Liver (tissue), 9 donors: ENCODE data around the gene LRRC47. TPM values are rescaled to one million over a fixed set of nuclear protein-coding genes. Genes with fewer than 3 reads are reported as not detected.
"Not testable (repeated sequence)": the region's sequence is repeated elsewhere in the genome, so short reads cannot be mapped to it uniquely, and the experiment has no call there.

ENCODE experiments used
- DNase-seq: peaks from one replicate; pipeline ENCODE4 v3.0.0-alpha.2; 2017; ENCODE audit warnings: low spot score
- H3K27ac ChIP-seq, 2 donors: one replicate each; pipeline ENCODE4 v1.7.0; 2013; ENCODE audit warnings: inconsistent platforms in 2 of 2, low read length in 2 of 2, control low read depth in 1 of 2, low read depth in 1 of 2, mild to moderate bottlenecking in 1 of 2
- H3K27me3 ChIP-seq, 4 donors: one replicate each; pipeline versions ENCODE4 v1.6.1 to v1.7.0; 2013; ENCODE audit warnings: low read length in 3 of 4, inconsistent platforms in 1 of 4, mild to moderate bottlenecking in 1 of 4, moderate library complexity in 1 of 4; ENCODE audit not compliant: control insufficient read depth in 4 of 4, insufficient read depth in 4 of 4
- H3K36me3 ChIP-seq, 4 donors: one replicate each; pipeline versions ENCODE4 v1.6.1 to v1.7.0; 2013; ENCODE audit warnings: low read length in 3 of 4, mild to moderate bottlenecking in 3 of 4, low read depth in 1 of 4, moderate library complexity in 1 of 4; ENCODE audit not compliant: control insufficient read depth in 4 of 4, insufficient read depth in 3 of 4
- H3K4me1 ChIP-seq, 4 donors: one replicate each; pipeline versions ENCODE4 v1.6.1 to v1.7.0; 2013; ENCODE audit warnings: low read length in 3 of 4, mild to moderate bottlenecking in 3 of 4, moderate library complexity in 1 of 4; ENCODE audit not compliant: control insufficient read depth in 4 of 4, insufficient read depth in 4 of 4
- H3K4me3 ChIP-seq, 3 donors: one replicate each; pipeline versions ENCODE4 v1.6.1 to v1.7.0; 2013; ENCODE audit warnings: low read length in 3 of 3, control low read depth in 1 of 3, low read depth in 1 of 3, mild to moderate bottlenecking in 1 of 3
- H3K9ac ChIP-seq, 2 donors: one replicate each; pipeline ENCODE4 v1.7.0; 2013; ENCODE audit warnings: low read length in 2 of 2, mild to moderate bottlenecking in 2 of 2, moderate library complexity in 2 of 2, control low read depth in 1 of 2, low read depth in 1 of 2
- H3K9me3 ChIP-seq, 4 donors: one replicate each; pipeline versions ENCODE4 v1.6.1 to v1.7.0; 2013; ENCODE audit warnings: low read length in 3 of 4; ENCODE audit not compliant: control insufficient read depth in 4 of 4
- ATF3 ChIP-seq: IDR thresholded peaks from 2 replicates; pipeline ENCODE4 v1.6.1; 2016; ENCODE audit warnings: antibody characterized with exemption
- CTCF ChIP-seq: fragments of 150-350 bp; IDR thresholded peaks from 2 replicates; pipeline ENCODE4 v1.5.1; 2017; ENCODE audit warnings: improper control_type of control experiment, low read depth, low read length; ENCODE audit not compliant: missing input control
- FOXA1 ChIP-seq: IDR thresholded peaks from 2 replicates; pipeline ENCODE4 v1.6.1; 2016; ENCODE audit warnings: antibody characterized with exemption
- FOXA2 ChIP-seq: IDR thresholded peaks from 2 replicates; pipeline ENCODE4 v1.6.1; 2016; ENCODE audit warnings: antibody characterized with exemption
- GABPA ChIP-seq, 2 donors: IDR thresholded peaks in 1 of 2; conservative IDR thresholded peaks in 1 of 2; 2 replicates each; pipeline ENCODE4 v1.6.1; 2016; ENCODE audit warnings: antibody characterized with exemption in 2 of 2, mild to moderate bottlenecking in 1 of 2, moderate library complexity in 1 of 2
- HNF4G ChIP-seq: IDR thresholded peaks from 2 replicates; pipeline ENCODE4 v1.6.1; 2016; ENCODE audit warnings: antibody characterized with exemption
- JUND ChIP-seq, 2 donors: IDR thresholded peaks; 2 replicates each; pipeline ENCODE4 v1.6.1; 2016; ENCODE audit warnings: antibody characterized with exemption in 2 of 2
- NR2F2 ChIP-seq: IDR thresholded peaks from 2 replicates; pipeline ENCODE4 v1.6.1; 2016; ENCODE audit warnings: antibody characterized with exemption
- RAD21 ChIP-seq, 2 donors: IDR thresholded peaks; 2 replicates each; pipeline ENCODE4 v1.6.1; 2016; ENCODE audit warnings: antibody characterized with exemption in 2 of 2, mild to moderate bottlenecking in 2 of 2
- REST ChIP-seq: IDR thresholded peaks from 2 replicates; pipeline ENCODE4 v1.6.1; 2016; ENCODE audit warnings: antibody characterized with exemption, mild to moderate bottlenecking
- RXRA ChIP-seq, 2 donors: IDR thresholded peaks; 2 replicates each; pipeline ENCODE4 v1.6.1; 2017 to 2018; ENCODE audit warnings: antibody characterized with exemption in 2 of 2, mild to moderate bottlenecking in 1 of 2
- SP1 ChIP-seq: IDR thresholded peaks from 2 replicates; pipeline ENCODE4 v1.6.1; 2018; ENCODE audit warnings: antibody characterized with exemption, mild to moderate bottlenecking
- YY1 ChIP-seq: IDR thresholded peaks from 2 replicates; pipeline ENCODE4 v1.6.1; 2016; ENCODE audit warnings: antibody characterized with exemption, mild to moderate bottlenecking
- WGBS: extraction: QIAGEN DNeasy Blood & Tissue Kit; methylation state at CpG from one replicate; pipeline ENCODE4 v1.1.7; 2013; 5-methylcytosine and 5-hydroxymethylcytosine counted together
- polyA plus RNA-seq, 2 donors: library from polyadenylated mRNA; stranded (reverse) in 1 of 2; unstranded in 1 of 2; fragments of 200-250 nt in 1 of 2; fragments of >200 nt in 1 of 2; fragmentation: Nextera tagmentation in 1 of 2; extraction: Ambion mirVana in 1 of 2; gene quantifications; one replicate each; pipeline versions ENCODE4 v1.2.1 to v1.2.3, GENCODE V29; 2013 to 2015
- total RNA-seq, 2 donors: library from RNA; depleted of rRNA; stranded (reverse); fragments of >200 nt; gene quantifications; one replicate each; pipeline ENCODE4 v1.2.3, GENCODE V29; 2014
- donor health status: healthy.
- donor health status: healthy.
- donor health status: healthy.
- donor health status: healthy.
- donor health status: healthy.

LRRC47 gene
- total and polyA plus RNA-seq, 4 donors = 8.7 to 23.8 (median 15.4) TPM

GRCh38 chr1:3750741-3751140, 45.6 kb downstream of the LRRC47 start:
- 63% methylated on average over 6 of the region's 6 CpGs for WGBS

GRCh38 chr1:3749512-3749911, 46.8 kb downstream of the LRRC47 start:
- no peaks in the 10 kb centered on the region for H3K27me3 ChIP-seq
- H3K9ac ChIP-seq = no peak overlapping the region
- no peak for DNase-seq
- 69% methylated on average over 5 of the region's 5 CpGs for WGBS
- H3K9me3 ChIP-seq = no peaks in the 10 kb centered on the region
- H3K27ac ChIP-seq = no peak overlapping the region
- TF ChIP-seq JUND (IDR thresholded peaks at IDR 0.05) (no peak), FOXA1 (no peak), HNF4G (no peak), NR2F2 (no peak), CTCF (no peak)
- no peaks in the 10 kb centered on the region for H3K36me3 ChIP-seq
- no peak overlapping the region for H3K4me3 ChIP-seq
- H3K4me1 ChIP-seq = peaks cover 4 to 28% (median 14%) of the 10 kb centered on the region in 4 donors

More at GRCh38 chr1:3750741-3751140, 45.6 kb downstream of the LRRC47 start:
- no peak for DNase-seq
- no peaks in the 10 kb centered on the region for H3K9me3 ChIP-seq
- H3K4me1 ChIP-seq = peaks cover 4 to 15% (median 10%) of the 10 kb centered on the region in 4 donors
- no peaks in the 10 kb centered on the region for H3K36me3 ChIP-seq
- H3K27ac ChIP-seq = no peak overlapping the region
- H3K27me3 ChIP-seq = peaks cover 0 to 3% (median 0%) of the 10 kb centered on the region in 4 donors
- no peak overlapping the region for H3K4me3 ChIP-seq
- H3K9ac ChIP-seq = no peak overlapping the region
- TF ChIP-seq RXRA (IDR thresholded peaks at IDR 0.05) (no peak), GABPA (IDR thresholded peaks at IDR 0.05 in 1 of 2, conservative IDR thresholded peaks at IDR 0.05 in 1 of 2) (no peak), FOXA2 (no peak), ATF3 (no peak), FOXA1 (no peak), SP1 (no peak), HNF4G (no peak), RAD21 (IDR thresholded peaks at IDR 0.05) (no peak), CTCF (no peak), JUND (IDR thresholded peaks at IDR 0.05) (no peak), REST (no peak), YY1 (no peak)

GRCh38 chr1:3748316-3748900, 47.9 kb downstream of the LRRC47 start:
- DNase-seq, H3K36me3 ChIP-seq, H3K27ac ChIP-seq, H3K27me3 ChIP-seq, H3K9me3 ChIP-seq, H3K4me3 ChIP-seq, H3K9ac ChIP-seq: not testable (repeated sequence)
- H3K4me1 ChIP-seq = peaks cover 4 to 29% (median 14%) of the 10 kb centered on the region in 4 donors
- 93% methylated on average over 15 of the region's 15 CpGs for WGBS
